ENCODE results near the gene ANKH. TPM values are rescaled to one million over a fixed set of nuclear protein-coding genes. Genes with fewer than 3 reads are reported as not detected.

The ANKH gene
- total RNA-seq, 1 donor from 2014 or later, result 29.9 TPM

DNA sequence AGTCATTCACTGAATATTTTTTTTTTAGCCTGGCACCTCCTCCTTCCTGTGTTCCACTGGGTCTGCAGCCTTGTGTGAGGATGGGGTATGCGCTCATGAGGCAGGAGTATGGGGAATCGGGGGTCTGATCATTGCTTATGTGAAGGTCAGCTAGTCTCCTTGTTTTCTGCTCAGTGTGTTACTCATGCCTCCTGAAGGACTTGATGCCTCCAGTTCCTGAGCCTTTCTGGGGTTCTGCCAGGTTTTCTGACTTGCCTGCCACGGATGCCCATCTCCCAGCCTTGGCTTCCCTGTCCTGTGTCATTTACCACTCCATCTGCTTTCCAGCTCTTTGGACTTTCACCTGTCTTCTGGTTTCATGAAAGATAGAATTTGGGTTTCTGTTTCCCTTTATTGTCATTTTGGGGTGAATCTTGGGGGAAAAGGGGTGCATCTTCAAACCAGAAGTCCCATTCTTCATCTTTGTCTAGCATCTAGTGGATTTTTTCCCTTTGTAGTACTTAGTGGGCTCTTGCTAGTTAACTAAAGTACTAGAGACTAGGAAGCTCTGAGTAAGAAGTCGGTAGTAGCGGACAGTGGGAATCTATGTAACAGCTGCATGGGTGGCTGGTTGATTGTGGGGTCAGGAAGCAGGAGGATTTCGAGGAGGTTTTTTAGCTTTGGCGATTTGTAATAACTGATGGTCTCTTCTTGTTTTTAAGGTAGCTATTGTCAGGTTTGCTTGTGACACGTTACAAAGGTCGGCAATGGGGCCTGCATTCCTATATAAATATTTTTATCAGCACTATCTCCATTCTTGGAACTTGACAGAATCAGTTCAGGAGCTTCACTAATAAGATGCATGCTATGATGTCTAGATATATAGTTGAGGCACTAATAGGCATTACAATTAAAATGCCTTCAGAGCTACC, 198.8 kb downstream of the ANKH start:
- Mint-ChIP-seq H3K27me3 (no peaks in the 10 kb centered on the region), H3K4me1 (ENCODE audit: low read depth) (peaks cover 21% of the 10 kb centered on the region), H3K9me3 (ENCODE audit: low read depth) (no peaks in the 10 kb centered on the region), H3K27ac (no peak overlapping the region), H3K36me3 (ENCODE audit: insufficient read depth) (peaks cover 8% of the 10 kb centered on the region), H3K4me3 (ENCODE audit: low read depth) (no peak overlapping the region)
- no peak for DNase-seq (ENCODE audit: low spot score, unreplicated experiment)
- TF ChIP-seq, protein P1, sequence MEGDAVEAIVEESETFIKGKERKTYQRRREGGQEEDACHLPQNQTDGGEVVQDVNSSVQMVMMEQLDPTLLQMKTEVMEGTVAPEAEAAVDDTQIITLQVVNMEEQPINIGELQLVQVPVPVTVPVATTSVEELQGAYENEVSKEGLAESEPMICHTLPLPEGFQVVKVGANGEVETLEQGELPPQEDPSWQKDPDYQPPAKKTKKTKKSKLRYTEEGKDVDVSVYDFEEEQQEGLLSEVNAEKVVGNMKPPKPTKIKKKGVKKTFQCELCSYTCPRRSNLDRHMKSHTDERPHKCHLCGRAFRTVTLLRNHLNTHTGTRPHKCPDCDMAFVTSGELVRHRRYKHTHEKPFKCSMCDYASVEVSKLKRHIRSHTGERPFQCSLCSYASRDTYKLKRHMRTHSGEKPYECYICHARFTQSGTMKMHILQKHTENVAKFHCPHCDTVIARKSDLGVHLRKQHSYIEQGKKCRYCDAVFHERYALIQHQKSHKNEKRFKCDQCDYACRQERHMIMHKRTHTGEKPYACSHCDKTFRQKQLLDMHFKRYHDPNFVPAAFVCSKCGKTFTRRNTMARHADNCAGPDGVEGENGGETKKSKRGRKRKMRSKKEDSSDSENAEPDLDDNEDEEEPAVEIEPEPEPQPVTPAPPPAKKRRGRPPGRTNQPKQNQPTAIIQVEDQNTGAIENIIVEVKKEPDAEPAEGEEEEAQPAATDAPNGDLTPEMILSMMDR (IDR thresholded peaks at IDR 0.05; ENCODE audit: unreplicated experiment), result no peak

- Mint-ChIP-seq H3K27me3 (no peaks in the 10 kb centered on the region), H3K4me3 (ENCODE audit: low read depth) (no peak overlapping the region), H3K27ac (no peak overlapping the region), H3K4me1 (ENCODE audit: low read depth) (peaks cover 23% of the 10 kb centered on the region), H3K36me3 (ENCODE audit: insufficient read depth) (peaks cover 9% of the 10 kb centered on the region), H3K9me3 (ENCODE audit: low read depth) (no peaks in the 10 kb centered on the region)
- TF ChIP-seq, protein P1 (IDR thresholded peaks at IDR 0.05; ENCODE audit: unreplicated experiment), result no peak
- no peak for DNase-seq (ENCODE audit: low spot score, unreplicated experiment)
These were observed 199.5 kb downstream of the ANKH start for GRCh38 chr5:14672082-14672481.

DNA sequence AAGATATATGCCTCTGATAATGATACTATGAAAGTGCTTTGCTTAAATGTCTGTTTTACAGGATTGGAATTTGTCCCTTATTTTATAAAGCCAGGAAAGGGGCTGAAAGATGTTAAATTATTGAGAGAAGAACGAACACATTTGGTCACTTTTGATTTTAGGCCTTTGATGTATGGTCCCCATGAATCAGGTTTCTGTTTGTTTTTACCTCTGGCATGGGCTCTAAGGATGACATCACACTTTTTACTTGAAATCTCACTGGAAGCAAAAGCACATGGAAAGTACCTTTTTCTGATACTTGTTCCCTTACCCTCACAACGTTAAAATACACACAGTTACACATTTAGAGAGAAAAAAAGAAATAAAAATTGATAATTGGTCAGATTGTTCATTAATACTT, 200.2 kb downstream of the ANKH start:
- Mint-ChIP-seq H3K27ac (no peak overlapping the region), H3K9me3 (ENCODE audit: low read depth) (no peaks in the 10 kb centered on the region), H3K27me3 (no peaks in the 10 kb centered on the region), H3K36me3 (ENCODE audit: insufficient read depth) (peaks cover 9% of the 10 kb centered on the region), H3K4me1 (ENCODE audit: low read depth) (peaks cover 28% of the 10 kb centered on the region), H3K4me3 (ENCODE audit: low read depth) (no peak overlapping the region)
- no peak for DNase-seq (ENCODE audit: low spot score, unreplicated experiment)
- TF ChIP-seq, protein P1 (IDR thresholded peaks at IDR 0.05; ENCODE audit: unreplicated experiment), result no peak

DNA sequence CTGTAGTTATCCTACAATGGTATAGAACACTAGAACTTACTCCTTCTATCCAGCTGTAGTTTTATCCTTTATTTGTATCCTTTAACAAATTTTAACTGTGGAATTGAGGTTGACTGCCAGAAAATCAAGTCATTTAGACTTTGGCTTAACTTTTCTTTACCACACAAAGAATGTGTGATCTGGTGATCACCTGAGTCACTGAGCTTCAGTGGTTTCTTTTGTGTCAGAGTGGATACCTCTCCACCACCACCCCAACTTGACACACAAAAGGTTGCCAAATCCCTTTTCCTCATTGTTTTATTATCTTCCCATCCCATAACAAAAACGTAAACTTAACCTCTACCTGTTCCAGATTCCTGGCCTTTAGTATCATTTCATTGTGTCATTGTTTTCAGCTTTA, 201.6 kb downstream of the ANKH start:
- DNase-seq (ENCODE audit: low spot score, unreplicated experiment), result no peak
- no peaks in the 10 kb centered on the region for H3K27me3 Mint-ChIP-seq
- H3K4me3 Mint-ChIP-seq (ENCODE audit: low read depth), result no peak overlapping the region
- no peak overlapping the region for H3K27ac Mint-ChIP-seq
- peaks cover 8% of the 10 kb centered on the region for H3K36me3 Mint-ChIP-seq (ENCODE audit: insufficient read depth)
- TF ChIP-seq, protein P1 (IDR thresholded peaks at IDR 0.05; ENCODE audit: unreplicated experiment), result no peak
- H3K4me1 Mint-ChIP-seq (ENCODE audit: low read depth), result peaks cover 36% of the 10 kb centered on the region
- no peaks in the 10 kb centered on the region for H3K9me3 Mint-ChIP-seq (ENCODE audit: low read depth)

DNA sequence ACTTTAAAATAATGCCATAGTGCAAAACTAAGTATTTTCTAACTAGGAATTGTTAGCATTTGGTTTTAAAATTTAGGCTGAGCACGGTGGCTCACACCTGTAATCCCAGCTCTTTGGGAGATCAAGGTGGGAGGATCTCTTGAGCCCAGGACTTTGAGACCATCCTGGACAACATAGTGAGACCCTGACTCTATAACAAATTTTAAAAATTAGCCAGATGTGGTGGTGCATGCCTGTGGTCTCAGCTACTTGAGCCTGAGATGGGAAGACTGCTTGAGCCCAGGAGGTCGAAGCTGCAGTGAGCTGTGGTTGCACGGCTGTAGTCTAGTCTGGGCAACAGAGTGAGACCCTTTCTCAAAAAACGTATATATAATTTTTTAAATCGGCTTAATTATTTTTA, 202.2 kb downstream of the ANKH start:
- Mint-ChIP-seq H3K4me3 (ENCODE audit: low read depth) (no peak overlapping the region), H3K4me1 (ENCODE audit: low read depth) (peaks cover 36% of the 10 kb centered on the region), H3K27me3 (no peaks in the 10 kb centered on the region), H3K9me3 (ENCODE audit: low read depth) (no peaks in the 10 kb centered on the region), H3K27ac (no peak overlapping the region), H3K36me3 (ENCODE audit: insufficient read depth) (peaks cover 8% of the 10 kb centered on the region)
- TF ChIP-seq, protein P1 (IDR thresholded peaks at IDR 0.05; ENCODE audit: unreplicated experiment), result no peak
- no peak for DNase-seq (ENCODE audit: low spot score, unreplicated experiment)

Measured in progenitor cell of endocrine pancreas (in vitro differentiated cells).